Body of pancreas (tissue), 4 donors: Measurements from ENCODE around the gene RFPL4A. TPM values are rescaled to one million over a fixed set of nuclear protein-coding genes. Genes with fewer than 3 reads are reported as not detected.
"Not testable (repeated sequence)": the region's sequence is repeated elsewhere in the genome, so short reads cannot be mapped to it uniquely, and the experiment has no call there.

ENCODE experiments used
- ATAC-seq: fragments of 150-250 bp; one replicate; pipeline ENCODE4 v1.9.1; 2016
- DNase-seq, 4 donors: peaks; one replicate each; pipeline ENCODE4 v3.0.0-alpha.2; 2019
- H3K27ac ChIP-seq, 4 donors: fragments of 200-600 bp; sonication (generic); 1 replicate in 3 of 4; 2 replicates in 1 of 4; pipeline versions ENCODE4 v1.5.1 to v1.6.1; 2016 to 2019; ENCODE audit warnings: mild to moderate bottlenecking in 1 of 4, mixed read lengths in 1 of 4, moderate library complexity in 1 of 4
- H3K27me3 ChIP-seq, 2 donors: fragments of 200-600 bp; sonication (generic); one replicate each; pipeline ENCODE4 v1.6.0; 2016; ENCODE audit warnings: mild to moderate bottlenecking in 1 of 2
- H3K36me3 ChIP-seq, 2 donors: fragments of 200-600 bp; sonication (generic); replicated peaks in 1 of 2; 2 replicates each; pipeline ENCODE4 v1.5.1; 2016; ENCODE audit warnings: low read depth in 2 of 2; ENCODE audit not compliant: insufficient read depth in 1 of 2
- H3K4me1 ChIP-seq: fragments of 200-600 bp; sonication (generic); one replicate; pipeline ENCODE4 v1.6.0; 2016
- H3K4me3 ChIP-seq, 2 donors: fragments of 200-600 bp; sonication (generic); 1 replicate in 1 of 2; 2 replicates in 1 of 2; pipeline ENCODE4 v1.5.1; 2016 to 2019
- H3K9me3 ChIP-seq, 3 donors: fragments of 200-600 bp; sonication (generic); 1 replicate in 2 of 3; 2 replicates in 1 of 3; pipeline ENCODE4 v1.5.1; 2016
- POLR2A ChIP-seq, 3 donors: fragments of 450-650 bp; IDR thresholded peaks; one replicate each; pipeline ENCODE4 v1.6.1; 2016; ENCODE audit warnings: antibody characterized with exemption in 3 of 3, mild to moderate bottlenecking in 2 of 3
- WGBS, 2 donors: methylation state at CpG; one replicate each; pipeline ENCODE4 v1.1.5; 2017; 5-methylcytosine and 5-hydroxymethylcytosine counted together
- intact Hi-C: fragments of 100-400 bp; cut with DNase I; formaldehyde crosslinking; loops from one replicate; pipeline ENCODE4 v1.15.1; 2023
- total RNA-seq, 2 donors: library from RNA; depleted of rRNA; stranded (reverse); fragments of >200 nt; gene quantifications; one replicate each; pipeline ENCODE4 v1.1.0, GENCODE V29; 2016
- TF ChIP-seq, protein P1 (sequence below), 7 experiments: fragments of 450-650 bp in 4 of 7; fragments of 200-600 bp in 3 of 7; sonication (generic) in 3 of 7; IDR thresholded peaks; one replicate each; pipeline ENCODE4 v1.5.1; 2016 to 2019; ENCODE audit warnings: antibody characterized with exemption in 7 of 7

Gene RFPL4A
- total RNA-seq, 2 donors from 2014 or later = not detected

DNA sequence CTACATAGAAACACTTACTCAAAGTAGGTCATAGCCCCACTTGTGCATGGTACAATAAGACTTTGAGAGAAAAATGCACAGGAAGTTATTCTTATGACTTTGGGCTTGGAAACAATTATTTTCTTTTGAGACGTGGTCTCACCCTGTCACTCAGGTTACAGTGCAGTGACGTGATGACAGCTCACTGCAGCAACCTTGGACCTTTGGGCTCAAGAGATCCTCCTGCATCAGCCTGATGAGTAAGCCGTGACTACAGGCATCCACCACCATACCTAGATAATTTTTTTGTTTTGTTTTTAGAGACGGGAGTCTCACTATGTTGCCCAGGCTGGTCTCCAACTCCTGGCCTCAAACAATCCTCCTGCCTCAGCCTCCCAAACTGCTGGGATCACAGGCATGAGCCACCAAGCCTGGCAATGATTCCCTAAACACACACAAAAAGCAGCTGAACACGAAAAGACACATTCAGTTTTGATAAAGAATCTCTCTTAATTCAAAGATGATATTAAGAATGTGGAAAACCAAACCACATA lies 38.6 kb upstream of the RFPL4A start:
- intact Hi-C loops = no loop called here
- TF ChIP-seq POLR2A (IDR thresholded peaks at IDR 0.05) = no peak
- TF ChIP-seq, protein P1, sequence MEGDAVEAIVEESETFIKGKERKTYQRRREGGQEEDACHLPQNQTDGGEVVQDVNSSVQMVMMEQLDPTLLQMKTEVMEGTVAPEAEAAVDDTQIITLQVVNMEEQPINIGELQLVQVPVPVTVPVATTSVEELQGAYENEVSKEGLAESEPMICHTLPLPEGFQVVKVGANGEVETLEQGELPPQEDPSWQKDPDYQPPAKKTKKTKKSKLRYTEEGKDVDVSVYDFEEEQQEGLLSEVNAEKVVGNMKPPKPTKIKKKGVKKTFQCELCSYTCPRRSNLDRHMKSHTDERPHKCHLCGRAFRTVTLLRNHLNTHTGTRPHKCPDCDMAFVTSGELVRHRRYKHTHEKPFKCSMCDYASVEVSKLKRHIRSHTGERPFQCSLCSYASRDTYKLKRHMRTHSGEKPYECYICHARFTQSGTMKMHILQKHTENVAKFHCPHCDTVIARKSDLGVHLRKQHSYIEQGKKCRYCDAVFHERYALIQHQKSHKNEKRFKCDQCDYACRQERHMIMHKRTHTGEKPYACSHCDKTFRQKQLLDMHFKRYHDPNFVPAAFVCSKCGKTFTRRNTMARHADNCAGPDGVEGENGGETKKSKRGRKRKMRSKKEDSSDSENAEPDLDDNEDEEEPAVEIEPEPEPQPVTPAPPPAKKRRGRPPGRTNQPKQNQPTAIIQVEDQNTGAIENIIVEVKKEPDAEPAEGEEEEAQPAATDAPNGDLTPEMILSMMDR (IDR thresholded peaks at IDR 0.05) = no peak
- Histone ChIP-seq H3K9me3 (no peaks in the 10 kb centered on the region), H3K27ac (no peak overlapping the region), H3K4me1 (peaks cover 4% of the 10 kb centered on the region), H3K36me3 (no peaks in the 10 kb centered on the region), H3K27me3 (no peaks in the 10 kb centered on the region), H3K4me3 (no peak overlapping the region)
- WGBS, 2 donors = 48 to 65% methylated on average over 5 of the region's 5 CpGs
- ATAC-seq (no peak), DNase-seq (no peak)

DNA sequence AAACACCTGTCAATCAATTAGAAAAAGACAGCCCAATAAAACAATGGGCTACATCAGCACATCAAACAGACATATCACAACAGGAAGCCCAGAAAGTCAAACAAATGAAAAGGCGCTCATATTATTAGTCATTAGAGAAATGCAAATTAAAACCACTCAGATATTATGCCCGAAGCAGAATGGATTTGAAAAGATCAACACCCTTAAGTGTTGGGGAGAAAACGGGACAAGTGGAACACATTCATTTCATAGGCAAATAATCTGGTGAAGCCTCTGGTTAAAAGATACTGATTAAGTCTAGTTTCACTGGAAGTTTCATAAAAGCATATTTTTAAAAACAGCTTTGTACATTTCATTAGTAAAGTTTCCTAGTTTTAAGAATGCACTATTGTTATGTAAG lies 38.1 kb upstream of the RFPL4A start:
- Histone ChIP-seq H3K36me3 (no peaks in the 10 kb centered on the region), H3K27me3 (no peaks in the 10 kb centered on the region), H3K9me3 (no peaks in the 10 kb centered on the region), H3K4me3 (no peak overlapping the region), H3K27ac (no peak overlapping the region), H3K4me1 (peaks cover 4% of the 10 kb centered on the region)
- DNase-seq (no peak), ATAC-seq (no peak)
- intact Hi-C loops = no loop called here
- WGBS, 2 donors = 71 to 75% methylated on average over 3 of the region's 3 CpGs
- TF ChIP-seq POLR2A (IDR thresholded peaks at IDR 0.05) = no peak
- TF ChIP-seq, protein P1 (IDR thresholded peaks at IDR 0.05) = no peak

DNA sequence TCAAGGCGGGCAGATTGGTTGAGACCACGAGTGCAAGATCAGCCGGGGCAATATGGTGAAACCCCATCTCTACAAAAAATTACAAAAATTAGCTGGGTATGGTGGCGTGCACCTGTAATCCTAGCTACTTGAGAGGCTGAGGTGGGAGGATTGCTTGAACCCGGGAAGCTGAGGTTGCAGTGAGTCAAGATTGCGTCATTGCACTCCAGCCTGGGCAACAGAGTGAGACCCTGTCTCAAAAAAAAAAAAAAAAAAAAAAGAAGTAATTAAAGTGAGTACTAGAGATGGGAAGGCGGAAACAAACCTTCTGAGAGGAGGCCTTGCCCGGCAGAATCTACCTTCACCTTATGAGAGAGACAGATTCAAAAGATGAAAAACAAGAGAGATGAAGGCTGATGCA lies 35.4 kb upstream of the RFPL4A start:
- no peak overlapping the region for H3K27ac ChIP-seq
- H3K36me3 ChIP-seq = no peaks in the 10 kb centered on the region
- no peaks in the 10 kb centered on the region for H3K9me3 ChIP-seq
- whole genome bisulfite sequencing, 2 donors = 78 to 84% methylated on average over 8 of the region's 8 CpGs
- DNase-seq (no peak), ATAC-seq (no peak)
- no peak for TF ChIP-seq POLR2A (IDR thresholded peaks at IDR 0.05)
- TF ChIP-seq, protein P1 (IDR thresholded peaks at IDR 0.05) = no peak
- intact Hi-C loops = no loop called here
- no peaks in the 10 kb centered on the region for H3K27me3 ChIP-seq
- no peaks in the 10 kb centered on the region for H3K4me1 ChIP-seq
- H3K4me3 ChIP-seq = no peak overlapping the region

DNA sequence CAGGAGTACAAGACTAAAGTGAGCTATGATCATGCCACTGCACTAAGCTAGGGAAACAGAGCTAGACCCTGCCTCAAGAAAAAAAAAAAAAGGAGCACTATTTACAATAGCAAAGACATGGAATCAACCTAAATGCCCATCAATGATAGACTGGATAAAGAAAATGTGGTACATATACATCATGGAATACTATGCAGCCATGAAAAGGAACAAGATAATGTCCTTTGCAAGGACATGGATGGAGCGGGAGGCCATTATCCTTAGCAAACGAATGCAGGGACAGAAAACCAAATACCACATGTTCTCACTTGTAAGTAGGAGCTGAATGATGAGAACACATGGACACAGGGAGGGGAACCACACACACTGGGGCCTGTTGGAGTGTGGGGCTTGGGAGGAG lies 28.5 kb upstream of the RFPL4A start:
- H3K4me3 ChIP-seq, H3K9me3 ChIP-seq, H3K27ac ChIP-seq, H3K4me1 ChIP-seq, H3K27me3 ChIP-seq, intact Hi-C loops, DNase-seq, H3K36me3 ChIP-seq, ATAC-seq: not testable (repeated sequence)
- 53 to 80% methylated on average over 2 of the region's 2 CpGs for WGBS, 2 donors

DNA sequence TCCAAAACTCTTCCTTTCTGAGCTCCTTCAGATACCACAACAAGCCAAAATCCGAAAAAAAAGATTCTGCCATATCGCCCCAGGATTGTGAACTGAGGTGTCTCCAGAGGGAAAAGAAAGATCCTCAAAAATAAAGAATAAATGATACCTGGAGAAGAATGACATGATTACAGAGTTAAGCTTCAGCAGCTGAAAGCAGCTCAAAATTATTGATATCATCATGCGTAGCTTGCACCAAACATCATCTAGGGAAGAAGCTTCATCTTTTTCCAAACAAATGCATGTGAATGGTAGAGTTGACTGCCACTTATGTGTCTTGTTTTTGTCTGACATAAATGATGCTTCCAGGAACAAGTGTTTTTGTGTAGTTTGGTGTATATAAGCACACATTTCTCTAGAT lies 20.6 kb upstream of the RFPL4A start, which contains the start of gene NLRP9:
TSS of gene NLRP9 (minus strand) at position 101 of the 400 bp plus-strand sequence. CDS start at position 73, 28 bp downstream.
- H3K4me3 ChIP-seq = no peak within 1 kb of the TSS
- DNase-seq = no peak
- intact Hi-C loops = no loop called here
- no peaks in the 10 kb centered on the region for H3K4me1 ChIP-seq
- 77 to 80% methylated on average over 3 of the region's 3 CpGs for WGBS, 2 donors
- no peak within 1 kb of the TSS for H3K27ac ChIP-seq
- no peaks in the 10 kb centered on the region for H3K9me3 ChIP-seq
- TF ChIP-seq, protein P1 (IDR thresholded peaks at IDR 0.05) = no peak
- TF ChIP-seq POLR2A (IDR thresholded peaks at IDR 0.05) = no peak
- no peaks in the 10 kb centered on the region for H3K36me3 ChIP-seq
- no peaks in the 10 kb centered on the region for H3K27me3 ChIP-seq
- ATAC-seq = no peak
